Skeletal muscle tissue (tissue), 4 donors: ENCODE measurements around the gene EPB41L3. TPM values are rescaled to one million over a fixed set of nuclear protein-coding genes. Genes with fewer than 3 reads are reported as not detected.

Experiments
- H3K27ac ChIP-seq: one replicate; pipeline ENCODE4 v1.7.0; 2013; ENCODE audit warnings: mild to moderate bottlenecking, low read depth, low read length, inconsistent platforms
- H3K27me3 ChIP-seq, 3 donors: one replicate each; pipeline ENCODE4 v1.7.0; 2013; ENCODE audit warnings: low read length in 3 of 3; ENCODE audit not compliant: control insufficient read depth in 3 of 3, insufficient read depth in 3 of 3
- H3K36me3 ChIP-seq, 3 donors: one replicate each; pipeline ENCODE4 v1.7.0; 2013; ENCODE audit warnings: low read length in 3 of 3; ENCODE audit not compliant: control insufficient read depth in 3 of 3, insufficient read depth in 3 of 3
- H3K4me1 ChIP-seq, 3 donors: one replicate each; pipeline ENCODE4 v1.7.0; 2013; ENCODE audit warnings: low read length in 3 of 3, mild to moderate bottlenecking in 3 of 3; ENCODE audit not compliant: control insufficient read depth in 3 of 3, insufficient read depth in 3 of 3
- H3K4me3 ChIP-seq, 3 donors: one replicate each; pipeline ENCODE4 v1.7.0; 2013; ENCODE audit warnings: low read length in 3 of 3
- H3K9ac ChIP-seq, 3 donors: one replicate each; pipeline ENCODE4 v1.7.0; 2013; ENCODE audit warnings: low read length in 3 of 3, mild to moderate bottlenecking in 3 of 3, moderate library complexity in 2 of 3, low read depth in 1 of 3
- H3K9me3 ChIP-seq, 3 donors: one replicate each; pipeline ENCODE4 v1.7.0; 2013; ENCODE audit warnings: low read length in 3 of 3; ENCODE audit not compliant: control insufficient read depth in 3 of 3
- total RNA-seq: library from RNA; depleted of rRNA; stranded (reverse); fragments of >200 nt; gene quantifications from one replicate; pipeline ENCODE4 v1.2.3, GENCODE V29; 2014
- donor health status: Osteomylitis.

Gene EPB41L3
- total RNA-seq, 1 donor from 2014 or later = 79.9 TPM

- H3K9ac ChIP-seq = no peak overlapping the region
- peaks cover 3 to 29% (median 11%) of the 10 kb centered on the region in 3 donors for H3K36me3 ChIP-seq
- no peaks in the 10 kb centered on the region for H3K4me1 ChIP-seq
- no peaks in the 10 kb centered on the region for H3K9me3 ChIP-seq
- no peak overlapping the region for H3K27ac ChIP-seq
- no peaks in the 10 kb centered on the region for H3K27me3 ChIP-seq
- no peak overlapping the region for H3K4me3 ChIP-seq
Observed at GRCh38 chr18:5397102-5397501, 146.7 kb downstream of the EPB41L3 start.

- no peaks in the 10 kb centered on the region for H3K4me1 ChIP-seq
- H3K9ac ChIP-seq = no peak overlapping the region
- H3K9me3 ChIP-seq = no peaks in the 10 kb centered on the region
- no peaks in the 10 kb centered on the region for H3K27me3 ChIP-seq
- H3K27ac ChIP-seq = no peak overlapping the region
- no peak overlapping the region for H3K4me3 ChIP-seq
- H3K36me3 ChIP-seq = peaks cover 3 to 29% (median 11%) of the 10 kb centered on the region in 3 donors
Observed at GRCh38 chr18:5395860-5396448, 147.8 kb downstream of the EPB41L3 start.

DNA sequence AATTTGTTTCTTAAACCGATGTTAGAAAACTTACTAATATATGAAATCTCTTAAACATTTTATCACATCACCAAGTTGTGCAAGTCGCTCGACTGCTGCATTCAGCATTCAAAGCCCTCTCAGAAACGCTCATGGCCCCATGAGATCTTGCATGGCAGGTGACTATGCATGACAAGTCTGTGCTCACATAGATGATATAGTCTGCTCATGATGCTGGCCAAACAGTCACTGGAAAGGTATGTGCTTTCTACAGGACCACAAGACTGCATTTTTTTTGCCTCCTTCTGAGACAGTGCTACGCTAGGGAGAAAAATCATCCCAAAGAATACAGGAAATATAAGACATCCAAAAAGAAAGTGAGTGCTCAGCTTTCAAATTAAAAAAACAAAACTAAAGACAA is 150.0 kb downstream of the EPB41L3 start:
- Histone ChIP-seq H3K4me3 (no peak overlapping the region), H3K9ac (no peak overlapping the region), H3K4me1 (no peaks in the 10 kb centered on the region), H3K9me3 (no peaks in the 10 kb centered on the region), H3K36me3 (peaks cover 3 to 29% (median 11%) of the 10 kb centered on the region in 3 donors), H3K27me3 (no peaks in the 10 kb centered on the region), H3K27ac (no peak overlapping the region)

DNA sequence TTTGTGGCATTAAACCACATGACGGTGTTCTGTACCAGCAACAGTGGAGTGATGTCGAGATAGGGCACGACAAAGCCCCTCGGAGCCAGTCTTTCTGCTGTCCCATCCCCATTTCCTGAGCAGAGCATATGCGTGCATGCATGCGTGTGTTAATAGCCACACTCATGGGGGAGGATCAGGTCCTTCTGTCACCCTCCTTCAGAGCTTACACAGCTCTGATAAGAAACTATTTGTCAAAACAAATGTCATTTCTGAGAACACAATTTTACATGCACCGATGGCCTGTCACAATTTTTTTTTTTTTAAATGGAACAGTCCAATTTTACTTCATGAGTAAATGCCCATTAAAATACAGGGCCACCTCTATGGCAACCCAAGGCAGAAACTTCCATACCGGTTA is 152.4 kb downstream of the EPB41L3 start:
- H3K27ac ChIP-seq = no peak overlapping the region
- no peaks in the 10 kb centered on the region for H3K4me1 ChIP-seq
- H3K4me3 ChIP-seq = no peak overlapping the region
- no peaks in the 10 kb centered on the region for H3K27me3 ChIP-seq
- H3K9ac ChIP-seq = no peak overlapping the region
- H3K36me3 ChIP-seq = peaks cover 3 to 16% (median 8%) of the 10 kb centered on the region in 3 donors
- H3K9me3 ChIP-seq = no peaks in the 10 kb centered on the region

DNA sequence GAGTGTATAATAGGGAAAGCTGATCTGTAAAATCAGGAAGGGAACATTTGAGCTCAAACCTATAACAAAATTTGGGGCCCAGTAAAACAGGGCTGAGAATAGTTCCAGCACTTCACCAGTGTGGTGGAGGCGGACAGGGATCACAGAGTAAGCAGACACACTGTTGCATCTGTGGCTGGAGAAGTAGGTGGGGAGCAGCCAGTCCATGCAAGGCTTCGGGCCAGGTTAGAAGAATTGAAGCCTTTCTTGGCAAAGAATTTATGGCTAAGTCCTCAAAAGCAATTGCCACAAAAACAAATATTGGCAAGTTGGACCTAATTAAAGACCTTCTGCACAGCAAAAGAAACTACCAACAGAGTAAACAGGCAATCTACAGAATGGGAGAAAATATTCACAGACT is 154.4 kb downstream of the EPB41L3 start:
- Histone ChIP-seq H3K27me3 (no peaks in the 10 kb centered on the region), H3K4me3 (no peak overlapping the region), H3K27ac (no peak overlapping the region), H3K9ac (no peak overlapping the region), H3K9me3 (no peaks in the 10 kb centered on the region), H3K4me1 (no peaks in the 10 kb centered on the region), H3K36me3 (peaks cover 0 to 1% (median 0%) of the 10 kb centered on the region in 3 donors)

GRCh38 chr18:5388896-5389295 is 154.9 kb downstream of the EPB41L3 start:
- Histone ChIP-seq H3K27ac (no peak overlapping the region), H3K4me1 (no peaks in the 10 kb centered on the region), H3K9me3 (no peaks in the 10 kb centered on the region), H3K27me3 (no peaks in the 10 kb centered on the region), H3K4me3 (no peak overlapping the region), H3K9ac (no peak overlapping the region), H3K36me3 (no peaks in the 10 kb centered on the region)

GRCh38 chr18:5380586-5380985 is 163.2 kb downstream of the EPB41L3 start:
- no peak overlapping the region for H3K9ac ChIP-seq
- no peak overlapping the region for H3K4me3 ChIP-seq
- H3K9me3 ChIP-seq = no peaks in the 10 kb centered on the region
- H3K27me3 ChIP-seq = no peaks in the 10 kb centered on the region
- no peaks in the 10 kb centered on the region for H3K36me3 ChIP-seq
- no peaks in the 10 kb centered on the region for H3K4me1 ChIP-seq
- no peak overlapping the region for H3K27ac ChIP-seq

DNA sequence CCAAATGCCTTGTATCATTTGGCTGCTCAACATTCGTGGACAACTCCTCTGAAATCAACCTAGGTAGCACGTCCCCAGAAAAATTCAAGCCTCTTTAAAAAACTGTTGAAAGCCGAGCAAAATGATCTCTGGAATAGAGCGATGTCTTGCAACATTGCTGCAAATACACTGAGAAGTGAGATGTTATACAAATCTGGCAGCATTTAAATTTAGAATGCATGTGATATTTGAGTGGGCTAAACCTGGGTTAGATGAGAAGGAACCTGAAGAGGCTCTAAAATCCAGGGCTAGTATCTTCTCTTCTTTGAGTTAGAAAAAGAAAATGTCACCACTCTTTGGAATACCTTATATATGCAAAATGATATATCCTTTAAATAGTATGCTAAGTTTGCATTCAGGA is 166.8 kb downstream of the EPB41L3 start:
- H3K9me3 ChIP-seq = no peaks in the 10 kb centered on the region
- no peak overlapping the region for H3K27ac ChIP-seq
- H3K9ac ChIP-seq = no peak overlapping the region
- H3K27me3 ChIP-seq = no peaks in the 10 kb centered on the region
- H3K4me1 ChIP-seq = no peaks in the 10 kb centered on the region
- no peaks in the 10 kb centered on the region for H3K36me3 ChIP-seq
- no peak overlapping the region for H3K4me3 ChIP-seq

GRCh38 chr18:5370332-5370731 is 173.5 kb downstream of the EPB41L3 start:
- Histone ChIP-seq H3K36me3 (no peaks in the 10 kb centered on the region), H3K9ac (no peak overlapping the region), H3K27ac (no peak overlapping the region), H3K4me1 (no peaks in the 10 kb centered on the region), H3K9me3 (no peaks in the 10 kb centered on the region), H3K27me3 (no peaks in the 10 kb centered on the region), H3K4me3 (no peak overlapping the region)

- no peaks in the 10 kb centered on the region for H3K27me3 ChIP-seq
- H3K27ac ChIP-seq = no peak overlapping the region
- H3K36me3 ChIP-seq = no peaks in the 10 kb centered on the region
- no peaks in the 10 kb centered on the region for H3K4me1 ChIP-seq
- H3K4me3 ChIP-seq = no peak overlapping the region
- no peaks in the 10 kb centered on the region for H3K9me3 ChIP-seq
- no peak overlapping the region for H3K9ac ChIP-seq
Observed at GRCh38 chr18:5369513-5369912, 174.3 kb downstream of the EPB41L3 start.
